ENCODE data around the gene ST14. TPM values are rescaled to one million over a fixed set of nuclear protein-coding genes. Genes with fewer than 3 reads are reported as not detected.

The ST14 gene
- total RNA-seq, 1 experiment from 2014 or later = 0.30 TPM

- DNase-seq (ENCODE audit: low spot score) = no peak
- peaks cover 6% of the 10 kb centered on the region for H3K4me1 ChIP-seq (ENCODE audit: insufficient read depth, low read length, poor library complexity, severe bottlenecking)
- ChIA-PET POLR2A (ENCODE audit: low non-redundant PET) (no interaction called here), CTCF (no interaction called here)
- TF ChIP-seq EZH2 (IDR thresholded peaks at IDR 0.05; ENCODE audit: borderline replicate concordance, low read depth, low read length, poor library complexity, severe bottlenecking) (no peak), CTCF (conservative IDR thresholded peaks at IDR 0.05; ENCODE audit: low read depth, low read length) (no peak)
- peaks cover 14% of the 10 kb centered on the region for H3K36me3 ChIP-seq (ENCODE audit: insufficient read depth, low read length, poor library complexity, severe bottlenecking)
- no TSS peak for BruUV-seq (replicated peaks)
- no peak overlapping the region for H3K4me3 ChIP-seq (ENCODE audit: low read depth, low read length, poor library complexity, severe bottlenecking)
- H3K9me3 ChIP-seq (ENCODE audit: low read depth, low read length, poor library complexity, severe bottlenecking) = no peaks in the 10 kb centered on the region
- intact Hi-C loops (cut with micrococcal nuclease; ENCODE audit: unreplicated experiment) = no loop called here
- H3K27me3 ChIP-seq (replicated peaks; ENCODE audit: insufficient read depth, low read depth, low read length, poor library complexity) = no peaks in the 10 kb centered on the region
- no peak overlapping the region for H3K27ac ChIP-seq (ENCODE audit: low read depth, low read length, poor library complexity, severe bottlenecking)
Observed at GRCh38 chr11:130118165-130118564, 41.4 kb upstream of the ST14 start.

GRCh38 chr11:130118636-130119387, 40.8 kb upstream of the ST14 start:
- intact Hi-C loops (cut with micrococcal nuclease; ENCODE audit: unreplicated experiment) = no loop called here
- H3K27me3 ChIP-seq (replicated peaks; ENCODE audit: insufficient read depth, low read depth, low read length, poor library complexity) = no peaks in the 10 kb centered on the region

GRCh38 chr11:130120045-130120444, 39.5 kb upstream of the ST14 start:
- DNase-seq (ENCODE audit: low spot score) = no peak
- Histone ChIP-seq H3K4me3 (ENCODE audit: low read depth, low read length, poor library complexity, severe bottlenecking) (no peak overlapping the region), H3K4me1 (ENCODE audit: insufficient read depth, low read length, poor library complexity, severe bottlenecking) (peaks cover 6% of the 10 kb centered on the region), H3K36me3 (ENCODE audit: insufficient read depth, low read length, poor library complexity, severe bottlenecking) (peaks cover 29% of the 10 kb centered on the region), H3K9me3 (ENCODE audit: low read depth, low read length, poor library complexity, severe bottlenecking) (no peaks in the 10 kb centered on the region), H3K27me3 (replicated peaks; ENCODE audit: insufficient read depth, low read depth, low read length, poor library complexity) (no peaks in the 10 kb centered on the region), H3K27ac (ENCODE audit: low read depth, low read length, poor library complexity, severe bottlenecking) (no peak overlapping the region)
- ChIA-PET POLR2A (ENCODE audit: low non-redundant PET) (no interaction called here), CTCF (no interaction called here)
- BruUV-seq (replicated peaks) = no TSS peak
- intact Hi-C loops (cut with micrococcal nuclease; ENCODE audit: unreplicated experiment) = no loop called here
- TF ChIP-seq CTCF (conservative IDR thresholded peaks at IDR 0.05; ENCODE audit: low read depth, low read length) (no peak), EZH2 (IDR thresholded peaks at IDR 0.05; ENCODE audit: borderline replicate concordance, low read depth, low read length, poor library complexity, severe bottlenecking) (no peak)

More at GRCh38 chr11:130118636-130119387, 40.8 kb upstream of the ST14 start:
- Histone ChIP-seq H3K27ac (ENCODE audit: low read depth, low read length, poor library complexity, severe bottlenecking) (no peak overlapping the region), H3K4me1 (ENCODE audit: insufficient read depth, low read length, poor library complexity, severe bottlenecking) (peaks cover 6% of the 10 kb centered on the region), H3K36me3 (ENCODE audit: insufficient read depth, low read length, poor library complexity, severe bottlenecking) (peaks cover 20% of the 10 kb centered on the region), H3K4me3 (ENCODE audit: low read depth, low read length, poor library complexity, severe bottlenecking) (no peak overlapping the region), H3K9me3 (ENCODE audit: low read depth, low read length, poor library complexity, severe bottlenecking) (no peaks in the 10 kb centered on the region)
- CTCF ChIA-PET = no interaction called here
- DNase-seq (ENCODE audit: low spot score) = no peak
- no TSS peak for BruUV-seq (replicated peaks)
- POLR2A ChIA-PET (ENCODE audit: low non-redundant PET) = no interaction called here
- no peak for TF ChIP-seq CTCF (conservative IDR thresholded peaks at IDR 0.05; ENCODE audit: low read depth, low read length)
- TF ChIP-seq EZH2 (IDR thresholded peaks at IDR 0.05; ENCODE audit: borderline replicate concordance, low read depth, low read length, poor library complexity, severe bottlenecking) = no peak
